Caco-2 (cell line): ENCODE data around the gene DPPA2. TPM values are rescaled to one million over a fixed set of nuclear protein-coding genes. Genes with fewer than 3 reads are reported as not detected.

Experiments
- BruUV-seq: library from RNA; stranded (reverse); fragments of 400-500 nt; replicated peaks from 2 replicates; lab custom pipeline; 2021; lab: Mats Ljungman, UMichigan
- CTCF ChIA-PET: fragments of 300-600 bp; sonication (Branson Sonifier 250); formaldehyde crosslinking; loops from one replicate; lab custom pipeline; 2022; ENCODE audit warnings: antibody characterized with exemption; lab: Charles Lee
- POLR2A ChIA-PET: fragments of 300-600 bp; sonication (Branson Sonifier 250); formaldehyde crosslinking; loops from one replicate; lab custom pipeline; 2022; ENCODE audit warnings: antibody characterized with exemption; lab: Charles Lee
- DNase-seq, 2 experiments: peaks; one replicate each; pipeline versions ENCODE4 v3.0.0 to v3.0.0-alpha.2; 2020 to 2022
- H3K27me3 ChIP-seq: replicated peaks from 2 replicates; pipeline ENCODE4 v1.6.0; 2011; ENCODE audit warnings: low read length; ENCODE audit not compliant: control insufficient read depth, insufficient read depth
- H3K36me3 ChIP-seq: 2 replicates; pipeline ENCODE4 v1.5.1; 2011; ENCODE audit warnings: low read length; ENCODE audit not compliant: control insufficient read depth, insufficient read depth
- H3K4me1 ChIP-seq: fragments of 250-450 bp; sonication (Bioruptor Pico); 2 replicates; pipeline ENCODE4 v1.5.1; 2020; ENCODE audit warnings: mild to moderate bottlenecking
- H3K4me3 ChIP-seq: 2 replicates; pipeline ENCODE4 v1.5.1; 2011; ENCODE audit warnings: low read depth, mild to moderate bottlenecking, control low read depth, low read length
- H3K9me3 ChIP-seq: fragments of 250-450 bp; sonication (Bioruptor Pico); 2 replicates; pipeline ENCODE4 v1.5.1; 2020; ENCODE audit warnings: mild to moderate bottlenecking, moderate library complexity
- H3K27ac Mint-ChIP-seq: one replicate; pipeline ENCODE4 v1.8.0; 2022; ENCODE audit warnings: mixed read lengths; ENCODE audit not compliant: unreplicated experiment
- H3K27me3 Mint-ChIP-seq: one replicate; pipeline ENCODE4 v1.8.0; 2022; ENCODE audit warnings: mixed read lengths; ENCODE audit not compliant: insufficient read depth, unreplicated experiment
- H3K36me3 Mint-ChIP-seq: one replicate; pipeline ENCODE4 v1.8.0; 2022; ENCODE audit warnings: mild to moderate bottlenecking, mixed read lengths; ENCODE audit not compliant: insufficient read depth, unreplicated experiment
- H3K4me1 Mint-ChIP-seq: one replicate; pipeline ENCODE4 v1.8.0; 2022; ENCODE audit warnings: low read depth, mixed read lengths; ENCODE audit not compliant: unreplicated experiment
- H3K4me3 Mint-ChIP-seq: one replicate; pipeline ENCODE4 v1.8.0; 2022; ENCODE audit warnings: mild to moderate bottlenecking, moderate library complexity, mixed read lengths; ENCODE audit not compliant: unreplicated experiment
- H3K9me3 Mint-ChIP-seq: one replicate; pipeline ENCODE4 v1.8.0; 2022; ENCODE audit warnings: mixed read lengths; ENCODE audit not compliant: unreplicated experiment
- CTCF ChIP-seq, 2 experiments: fragments of 200-600 bp in 1 of 2; IDR thresholded peaks; 1 replicate in 1 of 2; 2 replicates in 1 of 2; pipeline versions ENCODE4 v1.5.1 to v1.8.0; 2011 to 2022; ENCODE audit warnings: antibody characterized with exemption in 1 of 2, control low read depth in 1 of 2, inconsistent platforms in 1 of 2, low read depth in 1 of 2, low read length in 1 of 2, mild to moderate bottlenecking in 1 of 2, moderate library complexity in 1 of 2; ENCODE audit not compliant: insufficient read depth in 1 of 2, severe bottlenecking in 1 of 2, unreplicated experiment in 1 of 2
- intact Hi-C: fragments of 100-400 bp; cut with micrococcal nuclease; formaldehyde crosslinking; loops from one replicate; pipeline ENCODE4 v1.10.0; 2022; ENCODE audit not compliant: unreplicated experiment
- total RNA-seq: library from RNA; stranded (reverse); gene quantifications from 2 replicates; pipeline ENCODE4 v1.2.3, GENCODE V29; 2022

DPPA2 gene
- total RNA-seq, 1 experiment from 2014 or later: not detected

- intact Hi-C loops: no loop called here
- no peak overlapping the region for H3K4me3 Mint-ChIP-seq
- no peak overlapping the region for H3K27ac Mint-ChIP-seq
- POLR2A ChIA-PET: no interaction called here
- peaks cover 14% of the 10 kb centered on the region for H3K4me1 Mint-ChIP-seq
- Histone ChIP-seq H3K36me3 (no peaks in the 10 kb centered on the region), H3K4me3 (no peak overlapping the region), H3K4me1 (no peaks in the 10 kb centered on the region), H3K9me3 (no peaks in the 10 kb centered on the region), H3K27me3 (no peaks in the 10 kb centered on the region)
- H3K27me3 Mint-ChIP-seq: no peaks in the 10 kb centered on the region
- no peak for DNase-seq
- no peak for TF ChIP-seq CTCF (IDR thresholded peaks at IDR 0.05; ENCODE audit: insufficient read depth in 1 of 2, low read depth in 1 of 2, low read length in 1 of 2, severe bottlenecking in 1 of 2, unreplicated experiment in 1 of 2)
- CTCF ChIA-PET: no interaction called here
- H3K9me3 Mint-ChIP-seq: peaks cover 10% of the 10 kb centered on the region
- no TSS peak for BruUV-seq
- no peaks in the 10 kb centered on the region for H3K36me3 Mint-ChIP-seq
Measured at GRCh38 chr3:109336291-109336861, 20.1 kb upstream of the DPPA2 start.

- Histone ChIP-seq H3K9me3 (no peaks in the 10 kb centered on the region), H3K27me3 (no peaks in the 10 kb centered on the region), H3K4me1 (no peaks in the 10 kb centered on the region), H3K36me3 (no peaks in the 10 kb centered on the region), H3K4me3 (no peak overlapping the region)
- BruUV-seq: no TSS peak
- no peak overlapping the region for H3K27ac Mint-ChIP-seq
- no peaks in the 10 kb centered on the region for H3K27me3 Mint-ChIP-seq
- no peak for TF ChIP-seq CTCF (IDR thresholded peaks at IDR 0.05; ENCODE audit: insufficient read depth in 1 of 2, low read depth in 1 of 2, low read length in 1 of 2, severe bottlenecking in 1 of 2, unreplicated experiment in 1 of 2)
- intact Hi-C loops: no loop called here
- H3K4me1 Mint-ChIP-seq: peaks cover 14% of the 10 kb centered on the region
- peaks cover 10% of the 10 kb centered on the region for H3K9me3 Mint-ChIP-seq
- ChIA-PET CTCF (no interaction called here), POLR2A (no interaction called here)
- no peaks in the 10 kb centered on the region for H3K36me3 Mint-ChIP-seq
- H3K4me3 Mint-ChIP-seq: no peak overlapping the region
- no peak for DNase-seq
Measured at GRCh38 chr3:109334572-109334971, 18.3 kb upstream of the DPPA2 start.

- no peaks in the 10 kb centered on the region for H3K9me3 ChIP-seq
- H3K27ac Mint-ChIP-seq: no peak overlapping the region
- POLR2A ChIA-PET: no interaction called here
- H3K27me3 ChIP-seq: no peaks in the 10 kb centered on the region
- no peak overlapping the region for H3K4me3 ChIP-seq
- H3K4me1 ChIP-seq: no peaks in the 10 kb centered on the region
- no TSS peak for BruUV-seq
- intact Hi-C loops: no loop called here
- CTCF ChIA-PET: no interaction called here
- no peaks in the 10 kb centered on the region for H3K36me3 ChIP-seq
- DNase-seq: no peak
- no peak for TF ChIP-seq CTCF (IDR thresholded peaks at IDR 0.05; ENCODE audit: insufficient read depth in 1 of 2, low read depth in 1 of 2, low read length in 1 of 2, severe bottlenecking in 1 of 2, unreplicated experiment in 1 of 2)
- no peaks in the 10 kb centered on the region for H3K27me3 Mint-ChIP-seq
- H3K4me3 Mint-ChIP-seq: no peak overlapping the region
- no peaks in the 10 kb centered on the region for H3K36me3 Mint-ChIP-seq
- H3K9me3 Mint-ChIP-seq: peaks cover under 1% of the 10 kb centered on the region
- peaks cover 8% of the 10 kb centered on the region for H3K4me1 Mint-ChIP-seq
Measured at GRCh38 chr3:109331692-109332091, 15.4 kb upstream of the DPPA2 start.
